ENCODE measurements around the gene TLE3. TPM values are rescaled to one million over a fixed set of nuclear protein-coding genes. Genes with fewer than 3 reads are reported as not detected.

Gene TLE3
- total and polyA plus RNA-seq, 2 of the 13 experiments (the other 11 are each of a cell fraction or from before 2014, with no cell fraction given): 11.9 to 13.8 TPM

DNA sequence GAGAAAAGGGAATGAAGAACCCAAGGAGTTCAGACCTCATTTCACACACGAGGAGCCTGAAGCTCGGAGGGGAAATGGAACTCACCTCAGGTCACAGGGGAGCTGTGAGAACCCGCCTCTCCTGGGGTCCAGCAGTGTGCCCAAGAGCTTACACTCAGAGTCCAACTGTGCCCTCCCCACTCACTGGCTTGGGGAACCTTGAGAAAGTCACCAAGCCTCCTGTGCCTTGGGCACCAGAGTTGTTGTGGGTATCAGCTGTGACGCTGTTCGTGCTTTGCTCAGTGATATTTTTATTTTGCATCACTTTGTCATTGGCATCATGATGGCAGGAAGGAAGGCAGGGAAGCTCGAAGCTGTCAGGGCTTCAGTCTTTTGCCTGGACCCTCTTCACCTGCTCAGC lies 83.4 kb downstream of the TLE3 start (continued):
- TF ChIP-seq, protein P1, sequence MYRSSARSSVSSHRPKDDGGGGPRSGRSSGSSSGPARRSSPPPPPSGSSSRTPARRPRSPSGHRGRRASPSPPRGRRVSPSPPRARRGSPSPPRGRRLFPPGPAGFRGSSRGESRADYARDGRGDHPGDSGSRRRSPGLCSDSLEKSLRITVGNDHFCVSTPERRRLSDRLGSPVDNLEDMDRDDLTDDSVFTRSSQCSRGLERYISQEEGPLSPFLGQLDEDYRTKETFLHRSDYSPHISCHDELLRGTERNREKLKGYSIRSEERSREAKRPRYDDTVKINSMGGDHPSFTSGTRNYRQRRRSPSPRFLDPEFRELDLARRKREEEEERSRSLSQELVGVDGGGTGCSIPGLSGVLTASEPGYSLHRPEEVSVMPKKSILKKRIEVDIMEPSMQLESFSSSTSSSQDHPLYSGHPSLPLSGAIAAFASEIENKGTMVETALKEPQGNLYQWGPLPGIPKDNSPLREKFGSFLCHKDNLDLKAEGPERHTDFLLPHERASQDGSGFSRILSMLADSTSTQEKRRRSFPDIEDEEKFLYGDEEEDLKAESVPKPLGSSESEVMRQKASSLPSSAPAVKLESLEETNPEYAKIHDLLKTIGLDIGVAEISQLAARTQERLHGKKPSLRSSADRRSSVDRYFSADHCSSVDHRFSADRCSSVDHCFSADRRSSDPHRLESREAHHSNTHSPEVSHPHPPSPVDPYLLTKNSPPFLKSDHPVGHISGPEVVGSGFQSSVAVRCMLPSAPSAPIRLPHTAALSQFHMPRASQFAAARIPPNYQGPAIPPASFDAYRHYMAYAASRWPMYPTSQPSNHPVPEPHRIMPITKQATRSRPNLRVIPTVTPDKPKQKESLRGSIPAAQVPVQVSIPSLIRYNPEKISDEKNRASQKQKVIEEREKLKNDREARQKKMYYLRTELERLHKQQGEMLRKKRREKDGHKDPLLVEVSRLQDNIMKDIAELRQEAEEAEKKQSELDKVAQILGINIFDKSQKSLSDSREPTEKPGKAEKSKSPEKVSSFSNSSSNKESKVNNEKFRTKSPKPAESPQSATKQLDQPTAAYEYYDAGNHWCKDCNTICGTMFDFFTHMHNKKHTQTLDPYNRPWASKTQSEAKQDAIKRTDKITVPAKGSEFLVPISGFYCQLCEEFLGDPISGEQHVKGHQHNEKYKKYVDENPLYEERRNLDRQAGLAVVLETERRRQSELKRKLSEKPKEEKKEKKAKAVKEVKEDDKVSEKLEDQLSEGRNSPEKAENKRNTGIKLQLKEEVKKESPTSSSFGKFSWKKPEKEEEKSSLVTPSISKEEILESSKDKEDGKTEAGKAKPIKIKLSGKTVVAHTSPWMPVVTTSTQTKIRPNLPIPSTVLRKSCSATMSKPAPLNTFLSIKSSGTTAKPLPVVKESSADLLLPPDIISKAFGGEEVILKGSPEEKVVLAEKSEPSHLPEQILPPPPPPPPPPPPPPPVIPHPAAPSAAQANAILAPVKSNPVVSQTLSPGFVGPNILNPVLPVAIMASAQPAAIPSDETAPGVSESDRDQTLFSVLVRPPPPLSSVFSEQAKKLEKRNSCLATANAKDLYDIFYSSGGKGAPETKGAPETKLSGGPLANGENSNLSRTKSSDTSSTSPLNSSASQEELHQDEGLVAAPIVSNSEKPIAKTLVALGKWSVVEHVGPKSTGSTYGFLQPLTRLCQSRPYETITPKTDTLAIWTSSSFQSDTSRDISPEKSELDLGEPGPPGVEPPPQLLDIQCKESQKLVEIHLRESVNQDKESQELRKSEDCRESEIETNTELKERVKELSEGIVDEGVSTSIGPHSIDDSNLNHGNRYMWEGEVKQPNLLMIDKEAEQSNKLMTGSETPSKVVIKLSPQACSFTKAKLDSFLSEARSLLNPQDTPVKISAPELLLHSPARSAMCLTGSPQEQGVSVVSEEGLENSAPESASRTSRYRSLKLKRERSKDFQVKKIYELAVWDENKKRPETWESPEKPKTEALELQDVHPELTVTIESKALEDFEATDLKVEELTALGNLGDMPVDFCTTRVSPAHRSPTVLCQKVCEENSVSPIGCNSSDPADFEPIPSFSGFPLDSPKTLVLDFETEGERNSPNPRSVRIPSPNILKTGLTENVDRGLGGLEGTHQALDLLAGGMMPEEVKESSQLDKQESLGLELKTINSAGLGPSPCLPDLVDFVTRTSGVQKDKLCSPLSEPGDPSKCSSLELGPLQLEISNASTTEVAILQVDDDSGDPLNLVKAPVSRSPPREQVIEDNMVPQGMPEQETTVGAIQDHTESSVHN (CRISPR knock-in tag; IDR thresholded peaks at IDR 0.05): no peak
- TF ChIP-seq, protein P2, sequence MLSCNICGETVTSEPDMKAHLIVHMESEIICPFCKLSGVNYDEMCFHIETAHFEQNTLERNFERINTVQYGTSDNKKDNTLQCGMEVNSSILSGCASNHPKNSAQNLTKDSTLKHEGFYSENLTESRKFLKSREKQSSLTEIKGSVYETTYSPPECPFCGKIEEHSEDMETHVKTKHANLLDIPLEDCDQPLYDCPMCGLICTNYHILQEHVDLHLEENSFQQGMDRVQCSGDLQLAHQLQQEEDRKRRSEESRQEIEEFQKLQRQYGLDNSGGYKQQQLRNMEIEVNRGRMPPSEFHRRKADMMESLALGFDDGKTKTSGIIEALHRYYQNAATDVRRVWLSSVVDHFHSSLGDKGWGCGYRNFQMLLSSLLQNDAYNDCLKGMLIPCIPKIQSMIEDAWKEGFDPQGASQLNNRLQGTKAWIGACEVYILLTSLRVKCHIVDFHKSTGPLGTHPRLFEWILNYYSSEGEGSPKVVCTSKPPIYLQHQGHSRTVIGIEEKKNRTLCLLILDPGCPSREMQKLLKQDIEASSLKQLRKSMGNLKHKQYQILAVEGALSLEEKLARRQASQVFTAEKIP (CRISPR knock-in tag; IDR thresholded peaks at IDR 0.05; ENCODE audit: borderline replicate concordance): no peak
- no peak for TF ChIP-seq ZNF547 (CRISPR knock-in tag; IDR thresholded peaks at IDR 0.05)
